ENCODE data around the gene UBE2S. TPM values are rescaled to one million over a fixed set of nuclear protein-coding genes. Genes with fewer than 3 reads are reported as not detected.

Gene UBE2S
- total and polyA plus RNA-seq, 10 of the 15 experiments (the other 5 are each of a cell fraction or from before 2014, with no cell fraction given): 2.3 to 640 (median 127) TPM

- no peak overlapping the region for H2AFZ ChIP-seq (ENCODE audit: control insufficient read depth, low read depth, low read length)
- no peak overlapping the region for H3K4me3 ChIP-seq
- no peaks in the 10 kb centered on the region; the same call in 2 of the 3 replicates for H3K9me3 ChIP-seq (replicated peaks; ENCODE audit: control insufficient read depth, insufficient read depth, low read length)
- ChIA-PET RAD21 (ENCODE audit: unreplicated experiment) (interaction anchor here (1.2 to 2.2 kb wide), 4 partner anchors 117 to 277 kb away, joined by 4 to 8 read pairs (median 6); no protein-coding TSS in a partner anchor), POLR2A (no interaction called here), SMC1A (ENCODE audit: uncharacterized antibody, unreplicated experiment) (interaction anchor here (1.1 to 1.6 kb wide), 4 partner anchors 117 to 207 kb away, joined by 3 to 4 read pairs (median 4); no protein-coding TSS in a partner anchor), CTCF (interaction anchor here (0.7 to 2.0 kb wide), 15 partner anchors 9 to 278 kb away, joined by 3 to 9 read pairs (median 4); partner anchors contain the start of gene KMT5C)
- H3K36me3 ChIP-seq (ENCODE audit: control insufficient read depth in 2 of 2, insufficient read depth in 2 of 2, low read length in 1 of 2): no peaks in the 10 kb centered on the region
- no peak overlapping the region for H3K27ac ChIP-seq (ENCODE audit: control insufficient read depth, insufficient read depth)
- FAIRE-seq (peak; percentile 94), ATAC-seq (peak; percentile 89), DNase-seq (ENCODE audit: low read depth, low spot score) (no peak)
- no TSS peak for BruUV-seq (replicated peaks)
- WGBS (ENCODE audit: insufficient coverage, insufficient replicate concordance, low lambda C conversion rate, missing lambda C conversion rate): 16% methylated on average over 7 of the region's 7 CpGs
- in situ Hi-C loops (cut with MboI): loop anchor here (5.0 kb wide), 2 partner anchors 206 to 276 kb away; no protein-coding TSS in a partner anchor
- intact Hi-C loops (cut with micrococcal nuclease; ENCODE audit: unreplicated experiment): loop anchor here (1.0 to 2.0 kb wide), 3 partner anchors 125 to 277 kb away; no protein-coding TSS in a partner anchor
- no peaks in the 10 kb centered on the region for H3K27me3 ChIP-seq (replicated peaks in 1 of 2; ENCODE audit: control insufficient read depth in 2 of 2, insufficient read depth in 2 of 2, low read length in 1 of 2)
- no peak overlapping the region for H3K4me2 ChIP-seq (ENCODE audit: control insufficient read depth, insufficient read depth)
- no peaks in the 10 kb centered on the region for H3K79me2 ChIP-seq (ENCODE audit: control insufficient read depth, insufficient read depth, low read length)
- H4K20me1 ChIP-seq (ENCODE audit: control insufficient read depth, insufficient read depth): no peaks in the 10 kb centered on the region
- no peak overlapping the region for H3K9ac ChIP-seq (ENCODE audit: control insufficient read depth, insufficient read depth, low read length)
- no peaks in the 10 kb centered on the region for H3K4me1 ChIP-seq (ENCODE audit: control insufficient read depth, insufficient read depth, low read length)
- TF ChIP-seq TARDBP (IDR thresholded peaks at IDR 0.05; ENCODE audit: borderline replicate concordance): no peak
- TF ChIP-seq KDM1A (IDR thresholded peaks at IDR 0.05; ENCODE audit: borderline replicate concordance): no peak
- no peak for TF ChIP-seq TCF3 (IDR thresholded peaks at IDR 0.05; ENCODE audit: borderline replicate concordance, insufficient read depth, low read depth, low read length)
- TF ChIP-seq IRF5 (IDR thresholded peaks at IDR 0.05; ENCODE audit: borderline replicate concordance): no peak
- no peak for TF ChIP-seq NR2C2 (IDR thresholded peaks at IDR 0.05; ENCODE audit: borderline replicate concordance, control insufficient read depth, insufficient read length, low read depth)
- TF ChIP-seq, protein P1, sequence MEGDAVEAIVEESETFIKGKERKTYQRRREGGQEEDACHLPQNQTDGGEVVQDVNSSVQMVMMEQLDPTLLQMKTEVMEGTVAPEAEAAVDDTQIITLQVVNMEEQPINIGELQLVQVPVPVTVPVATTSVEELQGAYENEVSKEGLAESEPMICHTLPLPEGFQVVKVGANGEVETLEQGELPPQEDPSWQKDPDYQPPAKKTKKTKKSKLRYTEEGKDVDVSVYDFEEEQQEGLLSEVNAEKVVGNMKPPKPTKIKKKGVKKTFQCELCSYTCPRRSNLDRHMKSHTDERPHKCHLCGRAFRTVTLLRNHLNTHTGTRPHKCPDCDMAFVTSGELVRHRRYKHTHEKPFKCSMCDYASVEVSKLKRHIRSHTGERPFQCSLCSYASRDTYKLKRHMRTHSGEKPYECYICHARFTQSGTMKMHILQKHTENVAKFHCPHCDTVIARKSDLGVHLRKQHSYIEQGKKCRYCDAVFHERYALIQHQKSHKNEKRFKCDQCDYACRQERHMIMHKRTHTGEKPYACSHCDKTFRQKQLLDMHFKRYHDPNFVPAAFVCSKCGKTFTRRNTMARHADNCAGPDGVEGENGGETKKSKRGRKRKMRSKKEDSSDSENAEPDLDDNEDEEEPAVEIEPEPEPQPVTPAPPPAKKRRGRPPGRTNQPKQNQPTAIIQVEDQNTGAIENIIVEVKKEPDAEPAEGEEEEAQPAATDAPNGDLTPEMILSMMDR (IDR thresholded peaks at IDR 0.05 in 2 of 3, conservative IDR thresholded peaks at IDR 0.05 in 1 of 3; ENCODE audit: control insufficient read depth in 2 of 3, extremely low read depth in 1 of 3, insufficient read depth in 1 of 3, low read depth in 3 of 3, low read length in 3 of 3): peak; percentile 64 to 88 (median 75)
- no peak for TF ChIP-seq JUNB (IDR thresholded peaks at IDR 0.05)
- TF ChIP-seq IKZF1 (conservative IDR thresholded peaks at IDR 0.05): 0 out of 2 replicates have a peak, but pooled peaks have one; percentile 26
- no peak for TF ChIP-seq POLR2A (IDR thresholded peaks at IDR 0.05; ENCODE audit: low read depth, low read length)
- TF ChIP-seq, protein P2, sequence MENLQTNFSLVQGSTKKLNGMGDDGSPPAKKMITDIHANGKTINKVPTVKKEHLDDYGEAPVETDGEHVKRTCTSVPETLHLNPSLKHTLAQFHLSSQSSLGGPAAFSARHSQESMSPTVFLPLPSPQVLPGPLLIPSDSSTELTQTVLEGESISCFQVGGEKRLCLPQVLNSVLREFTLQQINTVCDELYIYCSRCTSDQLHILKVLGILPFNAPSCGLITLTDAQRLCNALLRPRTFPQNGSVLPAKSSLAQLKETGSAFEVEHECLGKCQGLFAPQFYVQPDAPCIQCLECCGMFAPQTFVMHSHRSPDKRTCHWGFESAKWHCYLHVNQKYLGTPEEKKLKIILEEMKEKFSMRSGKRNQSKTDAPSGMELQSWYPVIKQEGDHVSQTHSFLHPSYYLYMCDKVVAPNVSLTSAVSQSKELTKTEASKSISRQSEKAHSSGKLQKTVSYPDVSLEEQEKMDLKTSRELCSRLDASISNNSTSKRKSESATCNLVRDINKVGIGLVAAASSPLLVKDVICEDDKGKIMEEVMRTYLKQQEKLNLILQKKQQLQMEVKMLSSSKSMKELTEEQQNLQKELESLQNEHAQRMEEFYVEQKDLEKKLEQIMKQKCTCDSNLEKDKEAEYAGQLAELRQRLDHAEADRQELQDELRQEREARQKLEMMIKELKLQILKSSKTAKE (IDR thresholded peaks at IDR 0.05; ENCODE audit: low read depth, poor library complexity, severe bottlenecking): no peak
- no peak for TF ChIP-seq FOXM1 (IDR thresholded peaks at IDR 0.05; ENCODE audit: low read depth, low read length)
- no peak for TF ChIP-seq ZZZ3 (IDR thresholded peaks at IDR 0.05; ENCODE audit: control insufficient read depth, insufficient read length, low read depth)
- no peak for TF ChIP-seq SIN3A (IDR thresholded peaks at IDR 0.05; ENCODE audit: low read depth, low read length)
- no peak for TF ChIP-seq POLR2AphosphoS5 (IDR thresholded peaks at IDR 0.05; ENCODE audit: low read length)
- TF ChIP-seq PML (IDR thresholded peaks at IDR 0.05; ENCODE audit: low read length): no peak
- no peak for TF ChIP-seq SP1 (IDR thresholded peaks at IDR 0.05; ENCODE audit: low read depth, low read length)
- TF ChIP-seq, protein P3, sequence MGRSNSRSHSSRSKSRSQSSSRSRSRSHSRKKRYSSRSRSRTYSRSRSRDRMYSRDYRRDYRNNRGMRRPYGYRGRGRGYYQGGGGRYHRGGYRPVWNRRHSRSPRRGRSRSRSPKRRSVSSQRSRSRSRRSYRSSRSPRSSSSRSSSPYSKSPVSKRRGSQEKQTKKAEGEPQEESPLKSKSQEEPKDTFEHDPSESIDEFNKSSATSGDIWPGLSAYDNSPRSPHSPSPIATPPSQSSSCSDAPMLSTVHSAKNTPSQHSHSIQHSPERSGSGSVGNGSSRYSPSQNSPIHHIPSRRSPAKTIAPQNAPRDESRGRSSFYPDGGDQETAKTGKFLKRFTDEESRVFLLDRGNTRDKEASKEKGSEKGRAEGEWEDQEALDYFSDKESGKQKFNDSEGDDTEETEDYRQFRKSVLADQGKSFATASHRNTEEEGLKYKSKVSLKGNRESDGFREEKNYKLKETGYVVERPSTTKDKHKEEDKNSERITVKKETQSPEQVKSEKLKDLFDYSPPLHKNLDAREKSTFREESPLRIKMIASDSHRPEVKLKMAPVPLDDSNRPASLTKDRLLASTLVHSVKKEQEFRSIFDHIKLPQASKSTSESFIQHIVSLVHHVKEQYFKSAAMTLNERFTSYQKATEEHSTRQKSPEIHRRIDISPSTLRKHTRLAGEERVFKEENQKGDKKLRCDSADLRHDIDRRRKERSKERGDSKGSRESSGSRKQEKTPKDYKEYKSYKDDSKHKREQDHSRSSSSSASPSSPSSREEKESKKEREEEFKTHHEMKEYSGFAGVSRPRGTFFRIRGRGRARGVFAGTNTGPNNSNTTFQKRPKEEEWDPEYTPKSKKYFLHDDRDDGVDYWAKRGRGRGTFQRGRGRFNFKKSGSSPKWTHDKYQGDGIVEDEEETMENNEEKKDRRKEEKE (IDR thresholded peaks at IDR 0.05): no peak
Measured at GRCh38 chr19:55418185-55418584, 10.6 kb upstream of the UBE2S start.
